Activated CD4-positive, alpha-beta T cell treated with anti-CD3 and anti-CD28 coated beads, Interleukin-2, Interleukin-6, amounts not matched to agents 100 ng/mL and 50 ng/mL, durations not matched to agents 16 hours and 8 hours (primary cell): ENCODE data around the gene DCAKD.

ENCODE experiments used
- DNase-seq: peaks from one replicate; pipeline ENCODE4 v3.0.0-alpha.2; 2020

Gene DCAKD

GRCh38 chr17:44998646-44999045, 52.8 kb downstream of the DCAKD start:
- DNase-seq, result no peak

GRCh38 chr17:44997733-44998520, 53.5 kb downstream of the DCAKD start:
- DNase-seq, result no peak

DNA sequence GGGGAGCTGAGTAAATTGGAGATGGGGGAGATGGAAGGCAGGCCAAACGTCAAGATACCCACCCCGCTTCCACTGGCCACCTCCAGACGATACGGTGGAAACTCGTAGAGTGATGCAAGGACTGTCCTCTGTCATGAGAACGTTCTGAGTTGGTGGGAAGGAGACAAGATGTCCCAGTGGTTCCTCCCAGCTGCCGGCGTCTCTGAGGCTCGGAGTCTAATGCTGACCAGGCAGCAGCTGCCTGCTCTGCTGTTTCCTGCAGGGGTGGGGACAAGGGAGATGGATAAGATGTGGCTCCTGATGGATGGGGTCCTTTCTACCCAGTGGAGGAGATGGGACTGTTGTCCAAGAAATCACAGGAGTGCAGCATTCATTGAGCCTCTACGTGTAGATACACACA, 55.1 kb downstream of the DCAKD start:
- DNase-seq, result no peak

GRCh38 chr17:44995436-44996001, 55.9 kb downstream of the DCAKD start:
- no peak for DNase-seq

DNA sequence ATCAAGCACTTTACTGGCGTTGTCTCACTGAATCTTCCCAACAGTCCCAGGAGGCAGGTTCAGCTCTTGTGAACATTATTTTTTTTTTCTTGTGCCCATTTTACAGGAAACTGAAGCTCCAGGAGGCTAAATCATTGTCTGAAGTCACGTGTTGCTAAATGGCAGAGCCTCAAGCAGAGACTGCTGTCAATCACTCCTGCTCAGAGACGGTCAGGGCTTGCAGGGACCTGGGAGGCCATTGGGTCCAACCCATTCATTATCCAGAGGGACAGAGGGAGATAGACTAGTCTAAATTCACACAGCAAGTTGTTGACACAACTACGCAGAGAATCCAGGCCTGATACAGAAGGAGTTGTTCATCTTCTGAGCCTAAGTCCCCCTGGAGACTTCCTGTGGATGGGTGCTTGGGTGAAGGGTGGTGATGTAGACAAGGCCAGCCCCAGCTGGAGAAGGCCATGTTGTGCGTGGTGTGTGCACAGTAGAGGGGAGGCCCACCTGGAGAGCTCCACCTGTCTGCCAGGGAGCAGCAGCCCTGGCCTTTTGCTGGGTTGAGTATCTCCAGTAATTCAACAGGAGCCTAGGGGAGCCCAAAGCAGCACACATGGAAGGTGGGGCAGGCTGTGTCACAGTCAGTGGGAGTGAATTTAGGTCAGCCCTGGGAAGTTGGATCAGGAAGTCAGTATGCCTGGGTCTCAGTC, 59.0 kb downstream of the DCAKD start:
- DNase-seq, result no peak

DNA sequence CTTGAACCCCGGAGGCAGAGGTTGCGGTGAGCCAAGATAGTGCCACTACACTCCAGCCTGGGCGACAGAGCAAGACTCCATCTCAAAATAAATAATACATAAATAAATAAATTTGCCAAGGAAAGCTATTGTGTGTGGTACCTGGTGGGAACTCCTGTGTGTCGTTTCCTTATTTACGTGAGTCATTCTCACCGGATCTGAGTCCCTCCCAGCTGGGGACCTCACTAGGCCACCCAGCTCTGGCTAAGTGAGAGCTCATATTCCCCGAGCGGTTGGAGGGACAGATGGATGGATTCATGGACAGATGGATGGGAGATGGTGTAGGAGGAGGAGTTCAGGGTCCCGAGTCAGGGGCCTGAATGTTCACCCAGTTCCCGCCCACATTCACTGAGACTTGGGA, 60.4 kb downstream of the DCAKD start:
- DNase-seq, result no peak

- DNase-seq, result no peak
Observed at GRCh38 chr17:44989552-44990138, 61.8 kb downstream of the DCAKD start.

DNA sequence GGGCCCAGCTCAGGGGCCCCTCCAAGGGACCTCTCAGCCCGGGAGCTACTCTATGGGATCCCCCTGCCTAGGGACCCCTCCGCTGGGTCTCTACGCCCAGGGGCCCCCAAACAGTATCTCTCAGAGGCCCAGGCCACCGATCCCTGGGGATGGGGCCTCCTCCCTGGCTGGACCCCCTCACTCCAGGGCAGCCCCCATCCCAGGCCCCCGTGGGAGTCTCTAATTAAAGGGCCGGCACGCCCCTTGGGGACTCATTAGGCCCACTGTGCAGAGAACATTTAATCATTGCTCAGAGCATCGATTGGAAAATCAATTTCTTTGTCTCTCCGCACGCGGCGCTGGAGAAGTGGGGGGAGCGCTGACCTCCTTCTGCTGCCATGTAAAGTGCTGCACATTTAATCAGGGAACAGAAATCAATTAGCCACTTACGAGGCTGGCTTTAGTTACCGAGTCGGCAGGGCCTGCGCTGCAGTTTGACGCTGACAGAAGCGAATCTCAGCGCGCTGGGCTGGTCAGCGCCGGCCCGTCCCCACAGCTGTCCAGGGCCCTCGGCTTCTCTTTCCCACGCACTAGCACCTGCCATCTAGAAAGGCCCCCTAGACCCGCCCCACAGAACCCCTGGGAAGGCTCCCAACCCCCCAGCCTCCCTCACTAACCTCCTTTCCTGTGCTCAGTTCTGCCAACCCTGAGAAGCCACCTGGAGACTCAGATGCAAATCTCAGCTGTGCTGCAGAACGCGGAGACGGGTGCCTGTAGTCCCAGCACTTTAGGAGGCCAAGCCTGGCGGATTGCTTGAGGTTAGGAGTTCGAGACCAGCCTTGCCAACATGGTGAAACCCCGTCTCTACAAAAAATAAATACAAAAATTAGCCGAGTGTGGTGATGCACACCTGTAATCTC, 63.1 kb downstream of the DCAKD start:
- no peak for DNase-seq

GRCh38 chr17:44983563-44983962, 67.9 kb downstream of the DCAKD start:
- DNase-seq, result no peak

DNA sequence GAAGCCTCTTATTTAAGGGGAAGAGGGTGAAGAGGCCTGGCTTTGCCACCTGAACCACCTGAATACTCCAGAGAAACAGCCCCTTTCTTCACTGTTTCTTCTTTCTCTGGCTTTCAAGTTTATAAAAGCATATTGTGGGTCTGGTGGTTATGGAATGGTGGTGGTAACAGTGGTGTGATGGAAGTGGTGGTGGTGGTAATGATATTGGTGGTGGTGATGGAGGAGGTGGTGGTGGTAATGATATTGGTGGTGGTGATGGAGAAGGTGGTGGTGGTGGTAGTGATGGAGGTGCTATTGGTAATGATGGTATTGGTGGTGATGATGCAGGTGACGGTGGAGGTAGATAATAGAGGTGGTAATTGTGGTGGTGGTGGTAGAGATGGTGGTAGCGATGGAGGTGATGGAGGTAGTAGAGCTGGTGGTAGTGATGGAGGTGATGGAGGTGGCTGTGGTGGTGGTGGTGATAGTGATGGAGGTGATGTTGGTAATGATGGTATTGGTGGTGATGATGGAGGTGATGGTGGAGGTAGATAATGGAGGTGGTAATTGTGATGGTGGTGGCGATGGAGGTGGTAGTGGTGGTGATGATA, 69.2 kb downstream of the DCAKD start:
- DNase-seq, result no peak

- DNase-seq, result no peak
Observed at GRCh38 chr17:44981221-44981968, 70.0 kb downstream of the DCAKD start.

DNA sequence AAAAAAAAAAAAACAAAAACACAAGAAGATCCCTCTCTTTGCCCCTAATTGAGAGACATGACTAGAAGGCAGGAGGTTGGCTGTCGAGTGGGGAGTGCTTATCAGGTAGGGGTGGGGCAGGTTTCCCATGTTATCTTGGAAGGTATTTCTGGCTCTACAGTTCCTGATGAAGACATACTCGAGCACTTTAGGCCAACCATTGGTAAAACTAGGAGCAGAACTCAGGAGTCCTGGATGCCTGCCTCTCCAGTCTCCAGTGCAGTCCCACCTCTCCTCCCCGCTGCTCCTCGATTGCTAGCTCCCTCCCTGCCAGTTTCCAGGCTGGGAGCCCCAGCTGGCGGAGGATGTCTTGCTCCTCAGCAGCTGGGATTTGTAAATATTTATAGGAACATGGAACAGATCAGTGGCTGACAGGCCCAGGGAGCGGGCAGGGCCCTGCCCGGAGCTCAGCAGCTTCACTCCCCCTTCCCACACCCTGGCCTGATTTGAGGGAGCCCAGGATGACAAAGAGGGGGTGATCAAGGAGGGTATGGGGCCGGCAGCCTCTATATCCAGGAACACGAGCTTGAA, 71.9 kb downstream of the DCAKD start:
- DNase-seq, result no peak

GRCh38 chr17:44978807-44979206, 72.6 kb downstream of the DCAKD start:
- DNase-seq, result no peak

- no peak for DNase-seq
Observed at GRCh38 chr17:44977814-44978550, 73.5 kb downstream of the DCAKD start.

DNA sequence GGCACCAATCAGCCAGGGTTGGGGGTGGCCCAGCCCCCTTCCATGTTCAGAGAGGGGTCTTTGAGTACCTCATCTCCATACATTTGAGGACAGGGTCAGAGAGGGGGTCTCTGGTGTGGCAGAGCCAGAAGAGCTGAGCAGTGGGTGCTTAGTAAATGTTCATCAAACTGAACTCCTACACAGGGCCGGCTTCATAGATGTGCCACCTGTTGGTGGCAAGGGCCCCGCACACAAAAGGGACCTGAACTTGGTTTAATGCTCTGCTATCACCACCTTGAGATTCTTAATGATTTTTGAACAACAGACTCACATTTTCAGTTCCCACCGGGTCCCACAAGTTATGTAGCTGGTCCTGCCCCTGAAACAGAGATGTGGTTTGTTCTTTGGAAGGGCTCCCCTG, 74.4 kb downstream of the DCAKD start:
- DNase-seq, result no peak

DNA sequence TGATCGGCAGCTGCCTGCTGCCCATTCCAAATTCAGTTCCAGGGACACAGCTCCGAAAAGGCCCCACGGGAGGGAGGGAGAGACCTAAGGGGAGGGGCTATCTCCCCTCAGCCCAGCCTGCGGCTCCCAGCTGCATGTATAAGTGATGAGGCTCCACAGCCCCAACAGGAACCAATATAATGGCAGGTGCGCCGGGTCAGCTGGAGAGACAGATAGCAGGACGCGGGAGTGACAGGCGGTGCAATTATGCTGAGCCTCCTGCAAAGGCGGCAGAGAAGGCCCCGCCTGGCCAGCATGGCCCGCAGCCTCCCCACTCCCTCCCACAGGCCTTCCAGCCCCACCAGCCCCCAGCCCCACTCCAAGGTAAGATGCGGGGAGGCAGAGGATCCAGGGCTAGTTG, 75.2 kb downstream of the DCAKD start:
- DNase-seq, result no peak
